Left lobe of liver (tissue), 2 donors: Measurements from ENCODE around the gene TREH. TPM values are rescaled to one million over a fixed set of nuclear protein-coding genes. Genes with fewer than 3 reads are reported as not detected.

Experiments
- ATAC-seq: fragments of 200-7000 bp; cut with Tn5 transposase; one replicate; pipeline ENCODE4 v1.9.1; 2020; ENCODE audit warnings: mild to moderate bottlenecking, moderate library complexity
- DNase-seq: peaks from one replicate; pipeline ENCODE4 v3.0.0-alpha.2; 2020; ENCODE audit warnings: low spot score
- total RNA-seq: library from RNA; stranded (reverse); gene quantifications from one replicate; pipeline ENCODE4 v1.2.1, GENCODE V29; 2021
- donor health status: DM: no; HTN: no; CAD: no; lungs with moderate emphysema.
- donor health status: DM: no; HTN: yes; CAD: no.

The TREH gene
- total RNA-seq, 1 donor from 2014 or later: 3.4 TPM

DNA sequence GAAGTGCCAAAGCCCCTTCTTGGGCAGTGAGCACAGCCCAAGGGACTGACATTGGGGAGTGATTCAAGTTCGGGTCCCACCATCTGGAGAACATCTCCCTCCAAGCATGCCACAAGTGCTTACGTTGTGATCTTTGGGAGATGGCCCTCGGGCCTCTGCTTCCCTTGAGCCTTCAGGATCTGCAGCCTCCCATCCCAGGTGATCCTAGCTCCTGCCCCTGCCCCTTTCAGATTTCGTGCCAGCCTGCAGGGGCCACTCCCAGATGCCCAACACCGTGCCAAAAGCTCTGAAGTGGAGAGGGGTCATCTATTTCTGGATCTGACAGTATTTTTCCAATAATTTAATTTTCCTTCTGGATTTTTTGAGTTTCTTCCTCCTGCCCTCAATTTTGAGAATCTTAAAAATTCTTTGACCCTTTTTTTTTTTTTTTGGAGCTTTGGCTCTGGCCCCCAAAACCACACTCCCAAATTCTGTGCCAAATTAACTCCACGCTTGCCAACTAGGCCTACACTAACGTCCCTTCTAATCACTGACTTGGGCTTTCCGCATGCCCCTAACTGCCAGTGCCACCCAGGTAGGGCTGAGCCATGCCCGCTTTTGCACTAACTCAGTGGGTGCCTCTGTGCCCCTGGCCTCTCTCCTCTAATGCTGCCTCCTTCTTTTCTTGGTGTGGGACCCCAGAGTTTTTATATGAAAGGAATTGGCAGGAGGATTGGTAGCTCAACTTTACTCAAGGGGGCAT, 46.7 kb downstream of the TREH start:
- no peak for ATAC-seq
- DNase-seq: no peak

GRCh38 chr11:118631142-118631909, 48.1 kb downstream of the TREH start:
- ATAC-seq (no peak), DNase-seq (no peak)

DNA sequence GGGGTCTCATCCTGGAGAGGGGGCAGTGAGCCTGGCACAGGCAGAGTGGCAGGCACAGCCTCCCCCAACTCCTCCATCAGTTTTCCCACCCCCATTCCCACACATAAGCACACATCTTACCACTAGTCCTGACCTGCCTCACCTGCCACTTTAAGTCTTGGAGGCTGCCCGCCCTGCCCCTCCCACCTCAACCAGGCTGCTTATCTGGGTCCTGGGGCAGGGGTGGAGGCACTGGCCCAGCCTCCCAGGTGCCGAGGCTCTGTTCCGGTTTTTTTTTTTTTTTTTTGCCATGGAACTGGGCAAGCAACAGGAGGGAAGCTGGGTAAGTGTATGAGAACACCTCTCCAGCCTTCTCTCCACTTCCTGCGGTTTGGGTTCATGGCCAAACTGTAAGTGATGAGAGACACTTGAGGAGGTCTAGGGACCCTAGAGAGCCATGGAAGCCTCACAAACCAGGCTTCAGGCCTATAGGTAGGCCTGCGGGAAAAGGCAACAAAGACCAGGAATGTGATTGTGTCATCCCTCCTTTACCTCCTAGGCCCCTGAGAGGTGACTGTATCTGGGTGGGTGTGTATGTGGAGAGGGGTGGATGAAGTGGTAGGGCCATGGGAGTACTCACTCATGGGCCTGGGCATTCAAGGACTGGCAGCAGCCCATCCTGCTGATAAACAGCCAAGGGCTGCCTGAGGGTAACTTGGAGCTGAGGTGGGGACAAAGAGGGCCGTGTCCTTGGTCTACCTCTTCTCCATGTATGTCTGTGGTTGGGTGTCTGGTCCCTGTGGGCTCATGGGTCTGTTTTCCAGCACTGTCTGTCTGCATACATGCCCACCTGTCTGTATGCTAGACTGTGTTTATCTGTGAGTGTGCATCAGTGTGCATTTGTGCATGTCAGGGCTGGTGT, 49.4 kb downstream of the TREH start:
- DNase-seq: no peak
- no peak for ATAC-seq

DNA sequence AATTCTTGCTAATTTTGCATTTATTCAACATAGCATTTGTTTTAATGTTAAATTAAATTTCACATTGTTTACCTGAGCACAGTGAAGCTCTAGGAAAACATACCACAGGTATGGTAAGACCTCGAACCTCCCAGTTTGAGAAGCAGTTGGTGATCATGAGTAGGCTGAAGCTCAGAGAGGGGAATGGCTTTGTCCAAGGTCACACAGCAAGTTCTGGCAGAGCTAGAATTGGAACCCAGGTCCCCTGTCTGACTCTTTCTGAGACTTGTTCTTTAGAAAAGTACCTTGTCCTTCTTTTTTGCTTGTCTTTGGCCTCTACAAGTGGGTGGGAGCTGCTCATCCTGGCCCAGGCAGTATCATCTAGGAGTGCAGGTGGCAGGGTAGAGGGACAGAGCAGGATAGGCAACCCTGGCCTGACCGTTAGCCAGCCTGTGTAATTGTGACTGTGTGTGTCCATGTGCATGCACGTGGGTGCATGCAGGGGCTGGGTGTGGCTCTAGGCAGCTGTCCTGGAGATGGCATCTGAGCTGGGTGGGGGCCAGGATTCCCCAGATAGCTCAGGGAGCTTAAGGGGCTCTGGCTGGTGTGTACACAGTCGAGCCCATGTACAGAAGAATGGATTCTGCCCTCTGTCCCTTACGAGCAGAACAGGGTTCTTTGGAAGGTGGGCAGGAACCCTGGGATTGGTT, 50.4 kb downstream of the TREH start:
- ATAC-seq (no peak), DNase-seq (no peak)

GRCh38 chr11:118628432-118628831, 51.0 kb downstream of the TREH start:
- ATAC-seq (no peak), DNase-seq (no peak)

- DNase-seq: no peak
- ATAC-seq: no peak
Observed at GRCh38 chr11:118628031-118628430, 51.4 kb downstream of the TREH start.

DNA sequence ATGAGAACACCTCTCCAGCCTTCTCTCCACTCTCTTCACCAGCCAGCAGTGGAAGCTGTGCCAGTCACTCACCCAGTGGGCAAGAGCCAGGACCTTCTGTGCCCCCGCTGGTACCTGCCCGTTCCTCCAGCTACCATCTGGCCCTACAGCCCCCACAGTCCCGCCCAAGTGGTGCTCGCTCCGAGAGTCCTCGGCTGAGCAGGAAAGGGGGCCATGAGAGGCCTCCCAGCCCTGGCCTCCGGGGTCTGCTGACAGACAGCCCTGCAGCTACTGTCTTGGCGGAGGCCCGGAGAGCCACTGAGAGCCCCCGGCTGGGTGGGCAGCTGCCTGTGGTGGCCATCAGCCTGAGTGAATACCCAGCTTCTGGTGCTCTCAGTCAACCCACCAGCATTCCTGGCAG, 51.9 kb downstream of the TREH start:
- no peak for ATAC-seq
- no peak for DNase-seq

DNA sequence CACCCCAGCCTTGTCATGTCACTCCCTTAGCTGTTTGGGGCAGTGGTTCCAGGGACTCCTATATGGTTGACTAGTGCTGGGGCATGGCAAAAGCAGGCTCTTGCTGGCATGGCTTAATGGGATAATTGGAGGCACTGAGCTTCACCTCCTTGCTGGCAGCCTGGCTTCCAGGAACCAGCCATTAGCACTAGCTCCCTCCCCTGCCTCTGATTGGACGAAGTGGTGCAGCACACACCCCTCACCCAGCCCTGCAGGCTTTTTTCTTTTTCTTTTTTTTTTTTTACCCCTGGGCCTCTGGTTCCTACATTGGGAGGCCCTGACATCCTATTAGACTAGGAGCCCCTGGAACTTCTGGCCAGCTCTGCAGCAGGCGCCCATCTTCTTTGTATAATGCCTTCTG, 53.5 kb downstream of the TREH start:
- ATAC-seq (no peak), DNase-seq (no peak)

GRCh38 chr11:118625036-118625690, 54.3 kb downstream of the TREH start:
- no peak for DNase-seq
- no peak for ATAC-seq

GRCh38 chr11:118623269-118623655, 56.2 kb downstream of the TREH start:
- no peak for ATAC-seq
- DNase-seq: no peak

GRCh38 chr11:118622376-118623268, 56.8 kb downstream of the TREH start:
- no peak for DNase-seq

DNA sequence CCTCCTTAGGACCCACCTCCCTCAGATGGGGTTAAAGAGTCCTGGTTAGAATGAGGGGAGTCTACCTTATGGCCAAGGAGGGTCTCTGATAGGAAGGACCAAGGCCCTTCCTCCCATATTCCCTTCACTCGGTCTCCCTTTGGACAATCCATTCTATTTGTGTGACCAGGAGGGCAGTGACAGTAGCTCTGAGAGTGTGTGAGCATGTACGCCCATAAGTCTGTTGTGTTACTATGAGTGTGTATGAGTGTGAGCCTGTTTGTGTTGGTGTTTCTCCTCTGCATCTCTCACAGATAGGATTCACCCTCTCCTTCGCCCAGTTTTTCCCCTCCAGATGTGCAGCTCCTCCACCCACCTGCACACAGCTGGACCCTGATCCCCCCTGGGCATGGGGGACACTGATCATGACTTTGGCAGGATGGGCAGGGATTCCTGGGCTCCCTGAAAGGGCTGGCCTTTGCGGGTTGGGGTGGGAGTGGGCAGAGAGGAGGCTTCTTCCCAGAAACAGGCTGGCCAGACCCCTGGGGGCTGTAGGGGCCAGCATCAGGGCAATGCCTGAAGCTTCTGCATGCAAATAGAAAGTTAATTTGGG, 57.6 kb downstream of the TREH start:
- ATAC-seq (no peak), DNase-seq (no peak)

More at GRCh38 chr11:118622376-118623268, 56.8 kb downstream of the TREH start:
- ATAC-seq: peak; percentile 14

DNA sequence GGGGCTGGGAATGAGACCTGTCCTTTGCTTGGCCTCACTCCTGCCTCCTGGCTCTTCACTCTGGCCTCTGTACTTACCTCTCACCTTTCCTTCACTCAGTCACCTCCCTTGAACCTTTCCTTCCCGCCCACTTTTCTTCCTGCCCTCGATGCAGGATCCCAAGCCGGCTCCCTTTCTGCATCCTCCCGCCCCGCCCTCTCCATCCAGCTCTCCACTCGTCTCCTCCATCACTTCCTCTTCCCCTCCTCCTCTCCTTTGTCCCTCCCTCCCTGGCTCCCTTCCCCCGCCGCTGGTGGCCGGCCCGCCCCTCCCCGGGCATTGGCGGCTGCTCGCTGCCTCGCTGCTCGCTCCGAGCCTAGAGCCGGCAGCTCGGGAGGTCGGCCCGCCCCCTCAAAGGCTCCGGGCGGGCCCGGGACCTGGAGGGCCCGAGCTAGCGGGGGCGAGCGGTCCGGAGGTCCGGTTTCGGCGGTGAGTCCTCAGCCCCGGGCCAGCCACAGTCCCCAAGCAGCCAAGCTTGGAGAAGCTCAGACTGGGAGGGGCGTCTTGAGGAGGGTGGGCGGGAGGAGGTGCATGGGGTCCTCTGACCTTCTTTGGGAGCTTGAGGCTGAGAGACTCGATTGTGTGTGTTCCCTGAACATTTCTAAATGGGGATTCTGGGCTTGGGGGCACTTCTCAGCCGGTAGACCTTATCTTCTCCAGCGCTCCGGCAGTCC, 58.2 kb downstream of the TREH start:
- DNase-seq: peak; percentile 61
- ATAC-seq: peak; percentile 65

DNA sequence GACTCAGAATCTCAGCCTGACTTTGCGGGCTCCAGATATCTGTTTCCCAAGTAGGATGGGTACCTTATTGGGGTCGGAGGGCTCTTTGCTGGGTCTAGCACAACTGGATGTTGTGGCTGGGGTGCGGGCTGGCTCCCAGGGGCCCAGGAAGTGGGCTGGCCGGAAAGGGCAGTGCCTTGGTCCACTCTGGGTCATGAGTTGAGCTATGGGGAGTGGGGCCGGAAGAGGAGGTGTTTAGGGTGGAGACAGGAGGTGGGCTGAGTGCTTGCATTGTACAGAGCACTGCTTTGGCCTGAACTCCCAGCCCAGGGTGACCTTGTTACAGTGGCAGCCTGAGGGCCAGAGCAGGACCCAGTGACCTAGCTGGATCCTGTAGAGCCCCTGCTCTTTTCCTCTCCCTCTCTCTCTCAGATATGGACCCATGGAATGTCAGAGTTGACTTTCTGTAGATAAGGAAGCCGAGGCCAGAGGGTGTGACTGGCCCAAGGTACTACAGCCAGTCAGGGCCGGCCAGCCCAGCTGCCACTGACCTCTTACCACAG, 58.9 kb downstream of the TREH start:
- ATAC-seq (no peak), DNase-seq (no peak)

DNA sequence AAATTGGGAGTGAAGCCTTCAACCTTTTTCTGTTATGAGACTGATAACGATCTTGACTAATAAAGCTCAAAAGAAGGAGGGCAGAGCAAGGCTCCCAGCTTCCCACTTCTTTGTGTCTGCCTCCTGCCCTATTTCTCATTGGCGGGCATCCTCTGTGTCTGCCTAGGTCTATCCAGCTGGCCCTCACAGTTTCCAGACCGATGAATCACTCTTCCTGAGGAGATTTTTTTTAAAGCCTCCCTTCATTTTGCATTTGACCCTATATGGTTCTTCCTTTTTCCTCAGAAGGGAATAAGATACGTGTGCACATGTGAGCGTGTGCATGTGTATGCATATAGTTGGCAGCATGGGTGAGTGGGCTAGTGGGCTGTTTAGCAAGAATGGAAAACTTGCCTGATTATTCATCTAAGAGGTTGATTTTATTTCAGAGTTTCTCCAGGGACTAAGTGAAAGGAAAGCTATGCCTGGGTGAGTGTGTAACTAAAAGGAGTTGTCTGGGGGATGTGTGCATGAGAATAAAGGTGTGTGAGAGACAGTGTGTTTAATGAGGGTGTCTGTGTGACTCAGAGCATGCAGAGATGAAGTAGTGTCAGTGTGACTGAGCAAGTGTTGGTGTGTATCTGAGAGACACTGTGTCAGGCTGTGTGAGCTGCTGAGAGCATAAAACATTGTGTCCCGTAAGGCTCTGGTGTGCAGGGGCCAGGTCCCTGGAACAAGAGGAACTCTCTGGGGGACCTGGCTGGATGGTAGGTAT, 59.8 kb downstream of the TREH start:
- DNase-seq (no peak), ATAC-seq (peak; percentile 14)

- no peak for DNase-seq
- no peak for ATAC-seq
Observed at GRCh38 chr11:118618991-118619375, 60.5 kb downstream of the TREH start.
